Peyer's patch (tissue), 4 donors: ENCODE data around the gene AKR7A2.
"Not testable (repeated sequence)": the region's sequence is repeated elsewhere in the genome, so short reads cannot be mapped to it uniquely, and the experiment has no call there.

Source experiments
- CTCF ChIP-seq, 6 experiments: fragments of 450-650 bp in 4 of 6; fragments of 200-600 bp in 2 of 6; sonication (generic) in 1 of 6; IDR thresholded peaks; one replicate each; pipeline ENCODE4 v1.5.1; 2017 to 2019; ENCODE audit warnings: antibody characterized with exemption in 6 of 6, mild to moderate bottlenecking in 3 of 6, moderate library complexity in 1 of 6
- POLR2A ChIP-seq, 2 donors: fragments of 450-650 bp; IDR thresholded peaks; one replicate each; pipeline ENCODE4 v1.5.1; 2017; ENCODE audit warnings: antibody characterized with exemption in 2 of 2, mild to moderate bottlenecking in 2 of 2, moderate library complexity in 2 of 2

- not testable (repeated sequence) for TF ChIP-seq CTCF, POLR2A (IDR thresholded peaks at IDR 0.05)
Measured at GRCh38 chr1:19269427-19270342, 42.3 kb downstream of the AKR7A2 start.
